PC-9 (cell line): ENCODE data around the gene ATXN1. TPM values are rescaled to one million over a fixed set of nuclear protein-coding genes. Genes with fewer than 3 reads are reported as not detected.
"Not testable (repeated sequence)": the region's sequence is repeated elsewhere in the genome, so short reads cannot be mapped to it uniquely, and the experiment has no call there.

ENCODE experiments used
- BruUV-seq: library from RNA; stranded (reverse); fragments of 400-500 nt; replicated peaks from 2 replicates; lab custom pipeline; 2021; lab: Mats Ljungman, UMichigan
- CTCF ChIA-PET: fragments of 300-600 bp; sonication (Branson Sonifier 250); formaldehyde crosslinking; loops from one replicate; lab custom pipeline; 2022; ENCODE audit warnings: antibody characterized with exemption; lab: Charles Lee
- POLR2A ChIA-PET: fragments of 300-600 bp; sonication (Branson Sonifier 250); formaldehyde crosslinking; loops from one replicate; lab custom pipeline; 2022; ENCODE audit warnings: antibody characterized with exemption; ENCODE audit not compliant: unreplicated experiment; lab: Charles Lee
- DNase-seq, 2 experiments: peaks; one replicate each; pipeline versions ENCODE4 v3.0.0 to v3.0.0-alpha.2; 2015 to 2022; ENCODE audit warnings: mixed read lengths in 1 of 2
- H2AFZ ChIP-seq: fragments of 200-600 bp; sonication (generic); 2 replicates; pipeline ENCODE4 v1.8.1; 2017; ENCODE audit warnings: antibody characterized with exemption
- H3F3A ChIP-seq: fragments of 200-600 bp; sonication (generic); 2 replicates; pipeline ENCODE4 v1.8.1; 2017; ENCODE audit warnings: antibody characterized with exemption, mild to moderate bottlenecking, low read depth; ENCODE audit not compliant: insufficient read depth
- H3K27ac ChIP-seq: fragments of 200-600 bp; sonication (generic); 2 replicates; pipeline ENCODE4 v1.6.1; 2016; ENCODE audit warnings: mixed run types
- H3K27me3 ChIP-seq: fragments of 200-600 bp; sonication (generic); 2 replicates; pipeline ENCODE4 v1.6.1; 2016; ENCODE audit warnings: low read depth, mixed run types; ENCODE audit not compliant: insufficient read depth
- H3K36me3 ChIP-seq: fragments of 200-600 bp; sonication (generic); 2 replicates; pipeline ENCODE4 v1.6.1; 2016; ENCODE audit warnings: low read depth, mixed run types
- H3K4me1 ChIP-seq: fragments of 200-600 bp; sonication (generic); replicated peaks from 2 replicates; pipeline ENCODE4 v1.6.1; 2016; ENCODE audit warnings: mixed run types; ENCODE audit not compliant: insufficient read depth
- H3K4me2 ChIP-seq: fragments of 200-600 bp; sonication (generic); 2 replicates; pipeline ENCODE4 v1.6.1; 2017; ENCODE audit warnings: mixed run types
- H3K4me3 ChIP-seq: fragments of 200-600 bp; sonication (generic); 2 replicates; pipeline ENCODE4 v1.6.1; 2016; ENCODE audit warnings: mixed run types
- H3K79me2 ChIP-seq: fragments of 200-600 bp; sonication (generic); 2 replicates; pipeline ENCODE4 v1.6.1; 2017; ENCODE audit warnings: low read depth, mixed run types
- H3K9me2 ChIP-seq: fragments of 200-600 bp; sonication (generic); 2 replicates; pipeline ENCODE4 v1.8.1; 2017; ENCODE audit warnings: mild to moderate bottlenecking; ENCODE audit not compliant: insufficient read depth
- H3K9me3 ChIP-seq: fragments of 200-600 bp; sonication (generic); 2 replicates; pipeline ENCODE4 v1.8.1; 2016; ENCODE audit warnings: low read depth; ENCODE audit not compliant: insufficient read depth
- H4K20me1 ChIP-seq: fragments of 200-600 bp; sonication (generic); 2 replicates; pipeline ENCODE4 v1.8.1; 2017; ENCODE audit not compliant: insufficient read depth
- CTCF ChIP-seq: fragments of 200-600 bp; sonication (generic); conservative IDR thresholded peaks from 2 replicates; pipeline ENCODE4 v1.6.1; 2017; ENCODE audit warnings: mixed run types, antibody characterized with exemption, mild to moderate bottlenecking, moderate library complexity
- EZH2 ChIP-seq: fragments of 200-600 bp; sonication (generic); IDR thresholded peaks from 2 replicates; pipeline ENCODE4 v1.8.0; 2017; ENCODE audit warnings: antibody characterized with exemption, low read depth
- intact Hi-C: fragments of 100-400 bp; cut with micrococcal nuclease; formaldehyde crosslinking; loops from one replicate; pipeline ENCODE4 v1.10.0; 2022; ENCODE audit not compliant: unreplicated experiment
- total RNA-seq: library from RNA; stranded (reverse); gene quantifications from 2 replicates; pipeline ENCODE4 v1.2.3, GENCODE V29; 2021

ATXN1 gene
- total RNA-seq, 1 experiment from 2014 or later = 42.7 TPM

- no peak overlapping the region for H3K27ac ChIP-seq
- no peaks in the 10 kb centered on the region for H3K27me3 ChIP-seq
- H3K36me3 ChIP-seq = no peaks in the 10 kb centered on the region
- H3K79me2 ChIP-seq = no peaks in the 10 kb centered on the region
- no peak for DNase-seq
- no peak overlapping the region for H3K4me3 ChIP-seq
- intact Hi-C loops = no loop called here
- no peak for TF ChIP-seq EZH2
- TF ChIP-seq CTCF = no peak
- peaks cover 8% of the 10 kb centered on the region; the same call in 1 of the 2 replicates for H3K4me1 ChIP-seq
- H3K9me3 ChIP-seq = no peaks in the 10 kb centered on the region
- no peak overlapping the region for H3K4me2 ChIP-seq
- CTCF ChIA-PET = no interaction called here
- BruUV-seq = no TSS peak
- H3F3A ChIP-seq = no peaks in the 10 kb centered on the region
- no peak overlapping the region for H2AFZ ChIP-seq
- POLR2A ChIA-PET = no interaction called here
- no peaks in the 10 kb centered on the region for H4K20me1 ChIP-seq
- H3K9me2 ChIP-seq = no peaks in the 10 kb centered on the region
Measured at GRCh38 chr6:16543521-16543920, 217.7 kb downstream of the ATXN1 start.

- BruUV-seq = no TSS peak
- ChIA-PET POLR2A (interaction anchor here (0.5 kb wide), 1 partner anchor 80 kb away, joined by 3 read pairs; no protein-coding TSS in a partner anchor), CTCF (no interaction called here)
- Histone ChIP-seq H3K36me3 (no peaks in the 10 kb centered on the region), H3K9me2 (no peaks in the 10 kb centered on the region), H3F3A (no peaks in the 10 kb centered on the region), H2AFZ (no peak overlapping the region), H4K20me1 (no peaks in the 10 kb centered on the region), H3K27ac (no peak overlapping the region), H3K4me1 (peaks cover 8% of the 10 kb centered on the region; the same call in 1 of the 2 replicates), H3K27me3 (no peaks in the 10 kb centered on the region), H3K9me3 (no peaks in the 10 kb centered on the region), H3K79me2 (no peaks in the 10 kb centered on the region), H3K4me3 (no peak overlapping the region), H3K4me2 (no peak overlapping the region)
- DNase-seq = no peak
- TF ChIP-seq EZH2 = no peak
- TF ChIP-seq CTCF = no peak
- intact Hi-C loops = no loop called here
Measured at GRCh38 chr6:16542070-16542469, 219.2 kb downstream of the ATXN1 start.

GRCh38 chr6:16540804-16541752, 220.2 kb downstream of the ATXN1 start:
- POLR2A ChIA-PET = interaction anchor here (0.5 kb wide), 1 partner anchor 79 kb away, joined by 3 read pairs; no protein-coding TSS in a partner anchor

GRCh38 chr6:16540383-16540782, 220.9 kb downstream of the ATXN1 start:
- BruUV-seq, H3K9me3 ChIP-seq, DNase-seq, H2AFZ ChIP-seq, H3K9me2 ChIP-seq, intact Hi-C loops, H3K36me3 ChIP-seq, H3K4me1 ChIP-seq, CTCF ChIA-PET, H3K27me3 ChIP-seq, H3K79me2 ChIP-seq, H3K4me2 ChIP-seq, H3K4me3 ChIP-seq, H3F3A ChIP-seq, H4K20me1 ChIP-seq, POLR2A ChIA-PET, H3K27ac ChIP-seq: not testable (repeated sequence)

More at GRCh38 chr6:16540804-16541752, 220.2 kb downstream of the ATXN1 start:
- H3K4me1 ChIP-seq = peaks cover 8% of the 10 kb centered on the region; the same call in 1 of the 2 replicates
- no peaks in the 10 kb centered on the region for H3K27me3 ChIP-seq
- no peaks in the 10 kb centered on the region for H3K36me3 ChIP-seq
- H3F3A ChIP-seq = no peaks in the 10 kb centered on the region
- H2AFZ ChIP-seq = no peak overlapping the region
- TF ChIP-seq CTCF (no peak), EZH2 (no peak)
- H4K20me1 ChIP-seq = no peaks in the 10 kb centered on the region
- intact Hi-C loops = no loop called here
- H3K27ac ChIP-seq = no peak overlapping the region
- no peak for DNase-seq
- H3K4me2 ChIP-seq = no peak overlapping the region
- H3K4me3 ChIP-seq = no peak overlapping the region
- no peaks in the 10 kb centered on the region for H3K79me2 ChIP-seq
- H3K9me3 ChIP-seq = no peaks in the 10 kb centered on the region
- no TSS peak for BruUV-seq
- CTCF ChIA-PET = no interaction called here
- no peaks in the 10 kb centered on the region for H3K9me2 ChIP-seq
